HCT116 (cell line): ENCODE results near the gene MCF2L. TPM values are rescaled to one million over a fixed set of nuclear protein-coding genes. Genes with fewer than 3 reads are reported as not detected.

Source experiments
- ATAC-seq: fragments of 200-7000 bp; cut with Tn5 transposase; 2 replicates; pipeline ENCODE4 v1.9.1; 2020; ENCODE audit warnings: mild to moderate bottlenecking, moderate library complexity
- BruUV-seq: library from RNA; stranded (reverse); fragments of 400-500 nt; replicated peaks from 2 replicates; lab custom pipeline; 2021; lab: Mats Ljungman, UMichigan
- CTCF ChIA-PET: fragments of 300-600 bp; sonication (Branson Sonifier 250); formaldehyde crosslinking; loops from one replicate; lab custom pipeline; 2021; ENCODE audit warnings: antibody characterized with exemption; lab: Charles Lee
- POLR2A ChIA-PET: fragments of 300-600, 350-600 bp; sonication (Branson Sonifier 250); formaldehyde crosslinking; loops from one replicate; lab custom pipeline; 2021; ENCODE audit warnings: antibody characterized with exemption; lab: Charles Lee
- RAD21 ChIA-PET, 2 experiments: fragments of 300-600 bp; sonication (Branson Sonifier 250); formaldehyde crosslinking; loops; one replicate each; lab custom pipeline; 2023; ENCODE audit warnings: low total read pairs in 2 of 2; ENCODE audit not compliant: uncharacterized antibody in 2 of 2, unreplicated experiment in 2 of 2, low non-redundant PET in 1 of 2; lab: Charles Lee
- DNase-seq: peaks from one replicate; pipeline ENCODE4 v3.0.0-alpha.2; 2010; ENCODE audit warnings: low read depth, low spot score
- H2AFZ ChIP-seq: fragments of 200-600 bp; shearing (Covaris generic), sonication (generic); 2 replicates; pipeline ENCODE4 v1.6.1; 2017; ENCODE audit warnings: low read depth, mixed run types, mixed read lengths, antibody characterized with exemption, low read length; ENCODE audit not compliant: poor library complexity, severe bottlenecking
- H3K27ac ChIP-seq: 2 replicates; pipeline ENCODE4 v1.5.1; 2012; ENCODE audit warnings: low read depth, low read length
- H3K27me3 ChIP-seq: fragments of 200-600 bp; sonication (generic); 2 replicates; pipeline ENCODE4 v1.6.1; 2016; ENCODE audit warnings: mixed run types, low read length, mixed read lengths; ENCODE audit not compliant: insufficient read depth
- H3K36me3 ChIP-seq, 2 experiments: fragments of 200-500 bp in 1 of 2; fragments of 200-600 bp in 1 of 2; sonication (Bioruptor generic) in 1 of 2; sonication (generic) in 1 of 2; 2 replicates each; pipeline versions ENCODE4 v1.5.1 to v1.6.1; 2014 to 2016; ENCODE audit warnings: low read length in 2 of 2, inconsistent platforms in 1 of 2, mixed read lengths in 1 of 2, mixed run types in 1 of 2; ENCODE audit not compliant: insufficient read depth in 2 of 2, control insufficient read depth in 1 of 2
- H3K4me1 ChIP-seq, 2 experiments: fragments of 200-600 bp in 1 of 2; sonication (generic) in 1 of 2; 2 replicates each; pipeline versions ENCODE4 v1.5.1 to v1.6.1; 2012 to 2017; ENCODE audit warnings: low read length in 2 of 2, inconsistent platforms in 1 of 2, mild to moderate bottlenecking in 1 of 2, mixed read lengths in 1 of 2, mixed run types in 1 of 2, moderate library complexity in 1 of 2; ENCODE audit not compliant: insufficient read depth in 2 of 2, control insufficient read depth in 1 of 2
- H3K4me2 ChIP-seq: fragments of 200-600 bp; sonication (generic); 2 replicates; pipeline ENCODE4 v1.6.1; 2017; ENCODE audit warnings: mixed run types, low read length, mixed read lengths
- H3K4me3 ChIP-seq, 2 experiments: fragments of 200-600 bp in 1 of 2; sonication (generic) in 1 of 2; replicated peaks in 1 of 2; 2 replicates each; pipeline ENCODE4 v1.5.1; 2011 to 2016; ENCODE audit warnings: low read length in 2 of 2, control low read depth in 1 of 2, low read depth in 1 of 2, mild to moderate bottlenecking in 1 of 2, mixed read lengths in 1 of 2, mixed run types in 1 of 2
- H3K79me2 ChIP-seq: fragments of 200-600 bp; sonication (generic); 2 replicates; pipeline ENCODE4 v1.6.1; 2017; ENCODE audit warnings: mild to moderate bottlenecking, mixed run types, low read length, moderate library complexity, mixed read lengths; ENCODE audit not compliant: insufficient read depth
- H3K9ac ChIP-seq: fragments of 200-600 bp; sonication (generic); 2 replicates; pipeline ENCODE4 v1.6.1; 2016; ENCODE audit warnings: low read length, mixed read lengths
- H3K9me2 ChIP-seq: fragments of 200-600 bp; sonication (generic), shearing (Covaris generic); 2 replicates; pipeline ENCODE4 v1.6.1; 2017; ENCODE audit warnings: mixed run types, mild to moderate bottlenecking, moderate library complexity; ENCODE audit not compliant: insufficient read depth
- H3K9me3 ChIP-seq, 2 experiments: fragments of 200-500 bp in 1 of 2; fragments of 200-600 bp in 1 of 2; sonication (Bioruptor generic) in 1 of 2; sonication (generic) in 1 of 2; 2 replicates each; pipeline ENCODE4 v1.6.1; 2014 to 2017; ENCODE audit warnings: low read length in 2 of 2, mixed read lengths in 2 of 2, inconsistent platforms in 1 of 2, low read depth in 1 of 2, mild to moderate bottlenecking in 1 of 2, mixed run types in 1 of 2, moderate library complexity in 1 of 2; ENCODE audit not compliant: control insufficient read depth in 1 of 2, insufficient read depth in 1 of 2
- H4K20me1 ChIP-seq: fragments of 200-600 bp; sonication (generic), shearing (Covaris generic); 2 replicates; pipeline ENCODE4 v1.6.1; 2017; ENCODE audit warnings: mixed run types, mild to moderate bottlenecking, moderate library complexity; ENCODE audit not compliant: insufficient read depth
- CBX3 ChIP-seq: IDR thresholded peaks from 2 replicates; pipeline ENCODE4 v1.6.1; 2012; ENCODE audit warnings: low read depth
- ELF1 ChIP-seq: IDR thresholded peaks from 2 replicates; pipeline ENCODE4 v1.6.1; 2012; ENCODE audit warnings: low read depth, borderline replicate concordance
- EZH2 ChIP-seq: fragments of 200-600 bp; sonication (generic); IDR thresholded peaks from 2 replicates; pipeline ENCODE4 v1.6.1; 2017; ENCODE audit warnings: antibody characterized with exemption, mixed run types
- EZH2phosphoT487 ChIP-seq: fragments of 200-600 bp; IDR thresholded peaks from 2 replicates; pipeline ENCODE4 v1.6.1; 2018; ENCODE audit warnings: antibody characterized with exemption, borderline replicate concordance
- FOSL1 ChIP-seq: IDR thresholded peaks from 2 replicates; pipeline ENCODE4 v1.6.1; 2012; ENCODE audit warnings: low read depth
- JUND ChIP-seq: IDR thresholded peaks from 2 replicates; pipeline ENCODE4 v1.6.1; 2012
- POLR2A ChIP-seq: IDR thresholded peaks from 2 replicates; pipeline ENCODE4 v1.7.0; 2011; ENCODE audit warnings: borderline replicate concordance; ENCODE audit not compliant: insufficient read depth, insufficient read length; ENCODE audit errors: extremely low read depth
- POLR2AphosphoS5 ChIP-seq: IDR thresholded peaks from 2 replicates; pipeline ENCODE4 v1.6.1; 2011; ENCODE audit warnings: mild to moderate bottlenecking, low read depth, low read length, moderate library complexity
- RAD21 ChIP-seq: IDR thresholded peaks from 2 replicates; pipeline ENCODE4 v1.6.1; 2012; ENCODE audit warnings: low read depth, mild to moderate bottlenecking
- SIN3A ChIP-seq: IDR thresholded peaks from 2 replicates; pipeline ENCODE4 v1.6.1; 2012; ENCODE audit warnings: low read depth
- SP1 ChIP-seq: IDR thresholded peaks from 2 replicates; pipeline ENCODE4 v1.6.1; 2012; ENCODE audit warnings: low read depth
- TCF7L2 ChIP-seq: IDR thresholded peaks from 2 replicates; pipeline ENCODE4 v1.7.0; 2011; ENCODE audit warnings: borderline replicate concordance, inconsistent platforms; ENCODE audit not compliant: insufficient read depth, insufficient read length; ENCODE audit errors: extremely low read depth
- YY1 ChIP-seq: IDR thresholded peaks from 2 replicates; pipeline ENCODE4 v1.6.1; 2011; ENCODE audit warnings: low read length, low read depth, moderate library complexity, mild to moderate bottlenecking; ENCODE audit not compliant: insufficient replicate concordance; ENCODE audit errors: extremely low read depth
- ZFX ChIP-seq: fragments of 450-650 bp; IDR thresholded peaks from 2 replicates; pipeline ENCODE4 v1.6.1; 2017
- ZNF274 ChIP-seq: fragments of 200-500 bp; sonication (Bioruptor generic); IDR thresholded peaks from 2 replicates; pipeline ENCODE4 v1.6.1; 2014; ENCODE audit warnings: mild to moderate bottlenecking, low read depth, low read length, inconsistent platforms
- intact Hi-C: fragments of 100-400 bp; cut with micrococcal nuclease; formaldehyde crosslinking; loops from 2 replicates; pipeline ENCODE4 v1.10.0; 2022
- total RNA-seq: library from RNA; stranded (reverse); gene quantifications from one replicate; pipeline ENCODE4 v1.2.1, GENCODE V29; 2021; ENCODE audit not compliant: unreplicated experiment
- TF ChIP-seq, protein P1 (sequence below): IDR thresholded peaks from 2 replicates; pipeline ENCODE4 v1.6.1; 2012; ENCODE audit warnings: low read depth
- TF ChIP-seq, protein P2 (sequence below): IDR thresholded peaks from 2 replicates; pipeline ENCODE4 v1.6.1; 2012

MCF2L gene
- total RNA-seq, 1 experiment from 2014 or later, result 19.3 TPM

DNA sequence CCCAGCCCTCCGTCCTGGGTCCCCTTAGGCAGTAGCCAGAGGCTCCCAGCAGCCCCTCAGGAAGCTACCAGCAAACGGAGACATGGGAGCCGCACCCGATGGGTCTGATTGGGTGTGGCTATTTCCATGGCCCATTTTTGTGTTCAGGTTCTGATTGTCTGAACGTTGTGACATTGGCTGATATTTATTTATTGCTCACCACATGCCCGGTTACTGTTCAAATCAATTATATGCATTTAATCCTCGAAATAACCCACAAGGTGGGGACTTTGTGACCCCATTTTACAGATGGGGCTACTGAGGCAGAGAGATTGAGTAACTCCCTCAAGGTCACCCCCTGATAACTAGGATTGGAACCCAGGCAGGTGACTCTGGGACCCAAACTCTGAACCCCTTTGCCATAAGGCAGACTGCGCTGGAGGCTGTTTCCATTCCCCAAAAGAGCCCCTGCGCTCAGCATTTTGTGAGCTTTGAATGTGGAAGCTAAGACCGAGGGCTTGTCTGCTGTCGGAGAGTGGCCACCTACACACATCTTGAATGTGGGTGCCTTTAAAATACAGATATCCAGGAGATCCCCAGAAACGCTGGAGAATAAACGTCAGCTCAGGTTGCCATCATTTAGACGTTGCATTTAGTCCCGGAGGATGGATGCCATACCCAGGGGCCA, 13.6 kb upstream of the MCF2L start:
- BruUV-seq, result no TSS peak
- H3K9me3 ChIP-seq, result no peaks in the 10 kb centered on the region
- no peak overlapping the region for H3K4me3 ChIP-seq
- no peaks in the 10 kb centered on the region for H3K36me3 ChIP-seq
- POLR2A ChIA-PET, result no interaction called here
- H3K4me1 ChIP-seq, result peaks cover 0 to 6% of the 10 kb centered on the region in 2 experiments; a peak in 1 of 4 replicates
- no peak overlapping the region for H3K4me2 ChIP-seq
- no peak overlapping the region for H3K27ac ChIP-seq
- H3K27me3 ChIP-seq, result no peaks in the 10 kb centered on the region
- RAD21 ChIA-PET, result no interaction called here
- CTCF ChIA-PET, result interaction anchor here (1.2 kb wide), 1 partner anchor 13 kb away, joined by 4 read pairs; no protein-coding TSS in a partner anchor
- H3K9ac ChIP-seq, result no peak overlapping the region
- no peaks in the 10 kb centered on the region for H4K20me1 ChIP-seq
- no peaks in the 10 kb centered on the region for H3K9me2 ChIP-seq
- TF ChIP-seq JUND (no peak), ZFX (no peak), POLR2AphosphoS5 (no peak), SP1 (no peak)
- DNase-seq (no peak), ATAC-seq (no peak)
- H2AFZ ChIP-seq, result no peak overlapping the region
- H3K79me2 ChIP-seq, result no peaks in the 10 kb centered on the region
- intact Hi-C loops, result no loop called here

DNA sequence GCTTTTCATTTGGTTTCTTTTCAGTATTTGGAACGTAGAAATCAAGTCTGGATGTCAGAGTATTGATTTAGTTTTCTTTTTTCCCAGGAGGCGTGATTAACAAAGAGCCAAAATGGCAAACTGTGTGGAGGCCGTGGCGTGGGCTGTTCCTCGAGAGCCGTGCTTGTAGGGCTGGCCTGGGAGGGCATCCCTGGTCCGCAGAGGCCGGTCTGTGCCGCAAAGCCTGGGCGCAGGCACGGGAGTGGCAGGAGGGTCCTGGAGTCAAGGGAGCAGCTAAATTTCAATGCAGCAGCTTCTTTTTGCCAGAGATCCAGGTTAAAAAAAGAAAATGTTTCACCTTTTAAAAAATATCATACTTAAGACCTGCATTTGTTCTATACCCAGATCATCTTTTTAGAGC, 13.1 kb upstream of the MCF2L start:
- no peak overlapping the region for H3K9ac ChIP-seq
- no peaks in the 10 kb centered on the region for H3K36me3 ChIP-seq
- BruUV-seq, result no TSS peak
- ATAC-seq (no peak), DNase-seq (no peak)
- H3K4me2 ChIP-seq, result no peak overlapping the region
- no peak overlapping the region for H2AFZ ChIP-seq
- H3K27ac ChIP-seq, result no peak overlapping the region
- ChIA-PET CTCF (no interaction called here), RAD21 (no interaction called here), POLR2A (no interaction called here)
- no peaks in the 10 kb centered on the region for H4K20me1 ChIP-seq
- intact Hi-C loops, result no loop called here
- TF ChIP-seq EZH2 (no peak), CBX3 (no peak), SIN3A (no peak), FOSL1 (no peak), EZH2phosphoT487 (no peak), ZNF274 (no peak), POLR2A (no peak), YY1 (no peak), RAD21 (no peak), TCF7L2 (no peak), ELF1 (no peak)
- TF ChIP-seq, protein P1, sequence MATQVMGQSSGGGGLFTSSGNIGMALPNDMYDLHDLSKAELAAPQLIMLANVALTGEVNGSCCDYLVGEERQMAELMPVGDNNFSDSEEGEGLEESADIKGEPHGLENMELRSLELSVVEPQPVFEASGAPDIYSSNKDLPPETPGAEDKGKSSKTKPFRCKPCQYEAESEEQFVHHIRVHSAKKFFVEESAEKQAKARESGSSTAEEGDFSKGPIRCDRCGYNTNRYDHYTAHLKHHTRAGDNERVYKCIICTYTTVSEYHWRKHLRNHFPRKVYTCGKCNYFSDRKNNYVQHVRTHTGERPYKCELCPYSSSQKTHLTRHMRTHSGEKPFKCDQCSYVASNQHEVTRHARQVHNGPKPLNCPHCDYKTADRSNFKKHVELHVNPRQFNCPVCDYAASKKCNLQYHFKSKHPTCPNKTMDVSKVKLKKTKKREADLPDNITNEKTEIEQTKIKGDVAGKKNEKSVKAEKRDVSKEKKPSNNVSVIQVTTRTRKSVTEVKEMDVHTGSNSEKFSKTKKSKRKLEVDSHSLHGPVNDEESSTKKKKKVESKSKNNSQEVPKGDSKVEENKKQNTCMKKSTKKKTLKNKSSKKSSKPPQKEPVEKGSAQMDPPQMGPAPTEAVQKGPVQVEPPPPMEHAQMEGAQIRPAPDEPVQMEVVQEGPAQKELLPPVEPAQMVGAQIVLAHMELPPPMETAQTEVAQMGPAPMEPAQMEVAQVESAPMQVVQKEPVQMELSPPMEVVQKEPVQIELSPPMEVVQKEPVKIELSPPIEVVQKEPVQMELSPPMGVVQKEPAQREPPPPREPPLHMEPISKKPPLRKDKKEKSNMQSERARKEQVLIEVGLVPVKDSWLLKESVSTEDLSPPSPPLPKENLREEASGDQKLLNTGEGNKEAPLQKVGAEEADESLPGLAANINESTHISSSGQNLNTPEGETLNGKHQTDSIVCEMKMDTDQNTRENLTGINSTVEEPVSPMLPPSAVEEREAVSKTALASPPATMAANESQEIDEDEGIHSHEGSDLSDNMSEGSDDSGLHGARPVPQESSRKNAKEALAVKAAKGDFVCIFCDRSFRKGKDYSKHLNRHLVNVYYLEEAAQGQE, result no peak
- TF ChIP-seq, protein P2, sequence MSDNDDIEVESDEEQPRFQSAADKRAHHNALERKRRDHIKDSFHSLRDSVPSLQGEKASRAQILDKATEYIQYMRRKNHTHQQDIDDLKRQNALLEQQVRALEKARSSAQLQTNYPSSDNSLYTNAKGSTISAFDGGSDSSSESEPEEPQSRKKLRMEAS, result no peak
- H3K79me2 ChIP-seq, result no peaks in the 10 kb centered on the region
- H3K4me3 ChIP-seq, result no peak overlapping the region
- no peaks in the 10 kb centered on the region for H3K9me3 ChIP-seq
- peaks cover 0 to 6% of the 10 kb centered on the region in 2 experiments; a peak in 1 of 4 replicates for H3K4me1 ChIP-seq
- no peaks in the 10 kb centered on the region for H3K27me3 ChIP-seq
- H3K9me2 ChIP-seq, result no peaks in the 10 kb centered on the region
